Lung (tissue), 12 donors: ENCODE measurements around the gene GUCY2C. TPM values are rescaled to one million over a fixed set of nuclear protein-coding genes. Genes with fewer than 3 reads are reported as not detected.
A peak's percentile ranks its signal among the peaks of the same experiment; 100 is the strongest.

ENCODE experiments used
- ATAC-seq: fragments of 200-7000 bp; cut with Tn5 transposase; one replicate; pipeline ENCODE4 v1.9.1; 2020; ENCODE audit warnings: moderate number of reproducible peaks; ENCODE audit not compliant: insufficient read depth, low FRiP score
- DNase-seq, 3 donors: peaks; one replicate each; pipeline ENCODE4 v3.0.0-alpha.2; 2013 to 2017
- H3K27ac ChIP-seq, 2 donors: one replicate each; pipeline ENCODE4 v1.5.1; 2013; ENCODE audit warnings: mild to moderate bottlenecking in 2 of 2, moderate library complexity in 2 of 2, control low read depth in 1 of 2, inconsistent platforms in 1 of 2, low read depth in 1 of 2, low read length in 1 of 2
- H3K27me3 ChIP-seq, 3 donors: one replicate each; pipeline ENCODE4 v1.5.1; 2013; ENCODE audit warnings: low read length in 2 of 3; ENCODE audit not compliant: control insufficient read depth in 3 of 3, insufficient read depth in 3 of 3
- H3K36me3 ChIP-seq, 4 donors: one replicate each; pipeline ENCODE4 v1.5.1; 2013; ENCODE audit warnings: low read length in 4 of 4, mild to moderate bottlenecking in 1 of 4, moderate library complexity in 1 of 4; ENCODE audit not compliant: control insufficient read depth in 4 of 4, insufficient read depth in 4 of 4
- H3K4me1 ChIP-seq, 5 donors: one replicate each; pipeline ENCODE4 v1.5.1; 2013; ENCODE audit warnings: low read length in 5 of 5, mild to moderate bottlenecking in 2 of 5, moderate library complexity in 1 of 5; ENCODE audit not compliant: control insufficient read depth in 5 of 5, insufficient read depth in 5 of 5
- H3K4me3 ChIP-seq: one replicate; pipeline ENCODE4 v1.5.1; 2013; ENCODE audit warnings: mild to moderate bottlenecking, control low read depth, moderate library complexity
- H3K9ac ChIP-seq, 2 donors: one replicate each; pipeline ENCODE4 v1.5.1; 2013; ENCODE audit warnings: low read length in 2 of 2, control low read depth in 1 of 2; ENCODE audit not compliant: insufficient read depth in 1 of 2
- H3K9me3 ChIP-seq, 4 donors: one replicate each; pipeline ENCODE4 v1.5.1; 2013; ENCODE audit warnings: low read length in 3 of 4, mild to moderate bottlenecking in 1 of 4, moderate library complexity in 1 of 4; ENCODE audit not compliant: control insufficient read depth in 4 of 4, insufficient read depth in 3 of 4
- WGBS, 2 donors: extraction: QIAGEN DNeasy Blood & Tissue Kit; methylation state at CpG; one replicate each; pipeline ENCODE4 v1.1.7; 2013; 5-methylcytosine and 5-hydroxymethylcytosine counted together
- polyA plus RNA-seq, 2 donors: library from polyadenylated mRNA; stranded (reverse); fragments of 200-250 nt; gene quantifications; one replicate each; pipeline ENCODE4 v1.2.1, GENCODE V29; 2013
- total RNA-seq, 2 donors: library from RNA; depleted of rRNA in 1 of 2; stranded (reverse); fragments of >200 nt in 1 of 2; gene quantifications; one replicate each; pipeline ENCODE4 v1.2.1, GENCODE V29; 2014 to 2021
- TF ChIP-seq, protein P1 (sequence below): IDR thresholded peaks from 2 replicates; pipeline ENCODE4 v1.5.1; 2012; ENCODE audit warnings: mild to moderate bottlenecking; ENCODE audit errors: control extremely low read depth, extremely low read depth
- donor health status: control.
- donor health status: control.
- donor health status: Bipolar disorder and iron deficiency.
- donor health status: healthy.
- donor health status: DM: yes; HTN: yes; CAD: no.

The GUCY2C gene
- total and polyA plus RNA-seq, 4 donors: 0.02 TPM; not detected in 3

DNA sequence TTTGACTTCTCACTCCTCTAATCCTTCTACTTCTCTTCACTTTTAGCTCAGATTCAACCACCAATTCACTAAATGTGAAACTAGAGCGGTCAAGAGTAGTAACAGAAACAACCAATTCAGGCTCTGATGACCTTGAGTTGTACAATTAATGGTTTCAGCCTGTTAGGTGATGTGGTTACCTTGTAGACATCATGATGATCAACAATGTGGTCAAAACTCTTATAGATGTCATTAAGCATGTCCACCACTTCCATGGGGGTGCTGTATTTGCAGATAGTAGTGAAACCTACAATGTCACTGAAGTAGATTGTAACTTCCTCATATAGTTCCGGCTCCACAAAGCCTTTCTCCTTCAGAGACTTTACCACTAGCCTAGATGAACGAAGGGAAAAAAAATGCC, 74.6 kb downstream of the GUCY2C start:
- Histone ChIP-seq H3K4me1 (peaks cover 0 to 3% (median 0%) of the 10 kb centered on the region in 5 donors), H3K36me3 (no peaks in the 10 kb centered on the region), H3K9me3 (no peaks in the 10 kb centered on the region), H3K27me3 (no peaks in the 10 kb centered on the region), H3K4me3 (no peak overlapping the region), H3K27ac (no peak overlapping the region), H3K9ac (no peak overlapping the region)
- WGBS, 2 donors: 61 to 77% methylated on average over 3 of the region's 3 CpGs
- DNase-seq (no peak), ATAC-seq (no peak)
- TF ChIP-seq, protein P1, sequence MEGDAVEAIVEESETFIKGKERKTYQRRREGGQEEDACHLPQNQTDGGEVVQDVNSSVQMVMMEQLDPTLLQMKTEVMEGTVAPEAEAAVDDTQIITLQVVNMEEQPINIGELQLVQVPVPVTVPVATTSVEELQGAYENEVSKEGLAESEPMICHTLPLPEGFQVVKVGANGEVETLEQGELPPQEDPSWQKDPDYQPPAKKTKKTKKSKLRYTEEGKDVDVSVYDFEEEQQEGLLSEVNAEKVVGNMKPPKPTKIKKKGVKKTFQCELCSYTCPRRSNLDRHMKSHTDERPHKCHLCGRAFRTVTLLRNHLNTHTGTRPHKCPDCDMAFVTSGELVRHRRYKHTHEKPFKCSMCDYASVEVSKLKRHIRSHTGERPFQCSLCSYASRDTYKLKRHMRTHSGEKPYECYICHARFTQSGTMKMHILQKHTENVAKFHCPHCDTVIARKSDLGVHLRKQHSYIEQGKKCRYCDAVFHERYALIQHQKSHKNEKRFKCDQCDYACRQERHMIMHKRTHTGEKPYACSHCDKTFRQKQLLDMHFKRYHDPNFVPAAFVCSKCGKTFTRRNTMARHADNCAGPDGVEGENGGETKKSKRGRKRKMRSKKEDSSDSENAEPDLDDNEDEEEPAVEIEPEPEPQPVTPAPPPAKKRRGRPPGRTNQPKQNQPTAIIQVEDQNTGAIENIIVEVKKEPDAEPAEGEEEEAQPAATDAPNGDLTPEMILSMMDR: no peak

DNA sequence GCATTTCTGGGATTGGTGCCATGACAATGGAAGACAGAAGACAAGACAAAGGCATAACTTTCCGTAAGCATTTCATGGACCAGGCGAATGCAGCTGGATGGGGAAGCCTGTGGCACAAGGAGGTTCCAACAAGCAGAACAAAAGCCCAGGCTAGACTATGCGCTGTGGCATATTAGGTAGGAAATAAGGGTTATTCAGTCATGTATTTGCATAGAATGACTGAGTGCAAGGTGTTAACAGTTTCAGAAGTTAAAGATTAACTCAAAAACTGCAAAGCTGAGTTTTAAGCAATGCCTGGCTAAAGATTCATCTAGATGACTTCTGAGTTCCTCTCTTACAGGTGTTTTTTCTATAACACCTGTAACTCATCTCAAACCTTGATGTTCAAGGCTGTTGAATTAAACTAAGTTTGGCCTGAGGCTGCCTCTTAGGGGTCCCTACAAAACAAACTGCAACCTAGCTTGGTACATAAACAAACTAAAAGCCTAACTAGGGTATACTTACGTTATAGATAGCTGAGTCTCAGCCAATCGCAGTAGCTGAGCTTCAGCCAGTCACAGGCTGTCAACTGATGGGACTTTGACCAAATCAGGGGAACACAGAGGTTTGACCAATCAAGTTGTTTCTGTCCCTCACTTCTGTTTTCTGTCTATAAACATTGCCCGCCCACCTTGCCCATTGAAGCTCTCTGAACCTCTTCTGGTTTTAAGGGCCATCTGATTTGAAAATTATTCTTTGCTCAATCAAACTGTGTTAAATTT, 76.5 kb downstream of the GUCY2C start:
- peak in 2 of 3 donors; percentile 27 to 70 for DNase-seq
- TF ChIP-seq, protein P1: no peak
- no peaks in the 10 kb centered on the region for H3K9me3 ChIP-seq
- H3K27me3 ChIP-seq: no peaks in the 10 kb centered on the region
- no peaks in the 10 kb centered on the region for H3K36me3 ChIP-seq
- peaks cover 0 to 3% (median 0%) of the 10 kb centered on the region in 5 donors for H3K4me1 ChIP-seq
- no peak overlapping the region for H3K27ac ChIP-seq
- no peak for ATAC-seq
- WGBS, 2 donors: 76 to 84% methylated on average over 6 of the region's 6 CpGs
- H3K9ac ChIP-seq: no peak overlapping the region
- H3K4me3 ChIP-seq: no peak overlapping the region

DNA sequence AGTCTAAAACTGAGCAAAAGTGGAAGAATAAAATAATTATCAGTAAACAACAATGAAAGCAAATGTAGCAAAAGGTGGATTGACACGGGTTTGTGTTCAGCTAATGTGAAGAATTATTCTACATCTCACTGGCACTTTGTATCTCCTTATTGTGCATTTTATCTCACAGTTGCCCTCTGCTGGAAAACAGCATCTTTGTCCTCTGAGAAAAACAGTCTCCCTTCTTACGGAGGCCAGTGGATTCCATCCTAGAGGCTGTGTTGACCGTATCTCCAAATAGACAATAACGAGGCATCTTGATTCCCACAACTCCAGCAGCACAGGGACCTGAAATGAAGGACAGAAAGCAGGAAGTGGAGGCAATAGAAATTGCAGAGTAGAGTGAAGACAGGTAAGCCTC, 77.4 kb downstream of the GUCY2C start:
- DNase-seq (peak in 2 of 3 donors; percentile 37 to 54), ATAC-seq (no peak)
- TF ChIP-seq, protein P1: peak; percentile 18
- WGBS, 2 donors: 46 to 56% methylated on average over 4 of the region's 4 CpGs
- H3K4me3 ChIP-seq: no peak overlapping the region
- no peak overlapping the region for H3K27ac ChIP-seq
- H3K9ac ChIP-seq: no peak overlapping the region
- no peaks in the 10 kb centered on the region for H3K9me3 ChIP-seq
- H3K36me3 ChIP-seq: no peaks in the 10 kb centered on the region
- peaks cover 0 to 3% (median 2%) of the 10 kb centered on the region in 5 donors for H3K4me1 ChIP-seq
- no peaks in the 10 kb centered on the region for H3K27me3 ChIP-seq

DNA sequence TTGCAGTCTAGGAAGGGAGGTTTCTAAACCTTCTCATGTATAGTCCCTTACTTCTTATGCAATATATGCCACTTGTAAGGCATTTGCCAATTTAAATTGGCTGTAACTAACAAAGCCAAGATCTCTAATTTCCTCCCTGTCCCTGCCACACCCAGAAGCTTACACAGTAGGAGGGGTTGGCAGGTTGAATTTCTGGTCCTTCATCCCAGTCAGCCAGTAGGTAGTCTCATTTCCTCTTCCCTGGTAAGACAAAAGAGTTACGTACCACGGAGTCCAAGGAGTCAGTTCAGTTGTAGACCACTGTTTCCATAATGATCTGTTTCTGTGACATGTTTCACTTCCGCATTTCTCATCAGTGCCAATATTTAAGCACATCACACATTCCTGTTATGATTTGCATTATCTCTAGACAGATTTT, 81.7 kb downstream of the GUCY2C start:
- WGBS, 2 donors: 38 to 48% methylated on average over 3 of the region's 3 CpGs
- H3K27me3 ChIP-seq: no peaks in the 10 kb centered on the region
- H3K4me3 ChIP-seq: no peak overlapping the region
- peak in 2 of 3 donors; percentile 29 to 40 for DNase-seq
- no peaks in the 10 kb centered on the region for H3K36me3 ChIP-seq
- H3K9me3 ChIP-seq: peaks cover 0 to 5% (median 1%) of the 10 kb centered on the region in 4 donors
- peaks cover 0 to 21% (median 0%) of the 10 kb centered on the region in 5 donors for H3K4me1 ChIP-seq
- H3K27ac ChIP-seq: no peak overlapping the region
- no peak overlapping the region for H3K9ac ChIP-seq
- no peak for ATAC-seq
- TF ChIP-seq, protein P1: no peak
